Endothelial cell of umbilical vein (primary cell): ENCODE results near the gene ITGA11. TPM values are rescaled to one million over a fixed set of nuclear protein-coding genes. Genes with fewer than 3 reads are reported as not detected.

ENCODE experiments used
- BruUV-seq: library from RNA; stranded (reverse); fragments of 400-500 nt; replicated peaks from 2 replicates; lab custom pipeline; 2021; lab: Mats Ljungman, UMichigan
- CTCF ChIA-PET: fragments of 300-600, 350-600 bp; sonication (Branson Sonifier 250); formaldehyde crosslinking; loops from one replicate; lab custom pipeline; 2021; ENCODE audit warnings: antibody characterized with exemption, inconsistent platforms; lab: Charles Lee
- POLR2A ChIA-PET: fragments of 300-600, 350-600 bp; sonication (Branson Sonifier 250); formaldehyde crosslinking; loops from one replicate; lab custom pipeline; 2021; ENCODE audit warnings: antibody characterized with exemption, inconsistent platforms; lab: Charles Lee
- DNase-seq: peaks from one replicate; pipeline ENCODE4 v3.0.0-alpha.2; 2011; ENCODE audit warnings: low read depth, low spot score
- FAIRE-seq: peaks from 2 replicates; lab custom pipeline; 2011; peaks lifted over from hg19 to GRCh38; lab: Jason Lieb, UNC
- H2AFZ ChIP-seq: 2 replicates; pipeline ENCODE4 v1.6.0; 2012; ENCODE audit warnings: low read depth, low read length, control low read depth, inconsistent platforms
- H3K27ac ChIP-seq: 2 replicates; pipeline ENCODE4 v1.5.1; 2011; ENCODE audit warnings: low read depth, mild to moderate bottlenecking, control low read depth, low read length, moderate library complexity; ENCODE audit not compliant: insufficient read depth
- H3K27me3 ChIP-seq, 2 experiments: 2 replicates each; pipeline versions ENCODE4 v1.6.0 to v1.6.1; 2011; ENCODE audit warnings: low read length in 2 of 2, mixed read lengths in 1 of 2; ENCODE audit not compliant: control insufficient read depth in 2 of 2, insufficient read depth in 2 of 2
- H3K36me3 ChIP-seq, 2 experiments: 2 replicates in 1 of 2; 3 replicates in 1 of 2; pipeline ENCODE4 v1.5.1; 2011; ENCODE audit warnings: low read length in 2 of 2, mild to moderate bottlenecking in 1 of 2, moderate library complexity in 1 of 2; ENCODE audit not compliant: control insufficient read depth in 2 of 2, insufficient read depth in 2 of 2; ENCODE audit errors: extremely low read depth in 1 of 2
- H3K4me1 ChIP-seq: 3 replicates; pipeline ENCODE4 v1.5.1; 2011; ENCODE audit warnings: mild to moderate bottlenecking, low read length; ENCODE audit not compliant: control insufficient read depth, insufficient read depth; ENCODE audit errors: extremely low read depth
- H3K4me2 ChIP-seq: 2 replicates; pipeline ENCODE4 v1.6.1; 2011; ENCODE audit warnings: low read length, control low read depth, mixed read lengths; ENCODE audit not compliant: insufficient read depth
- H3K4me3 ChIP-seq, 3 experiments: fragments of 200-600 bp in 1 of 3; sonication (generic), shearing (Covaris generic) in 1 of 3; replicated peaks in 1 of 3; 2 replicates each; pipeline ENCODE4 v1.5.1; 2011 to 2016; ENCODE audit warnings: control low read depth in 3 of 3, low read length in 3 of 3, mild to moderate bottlenecking in 2 of 3, inconsistent platforms in 1 of 3, low read depth in 1 of 3, moderate library complexity in 1 of 3; ENCODE audit not compliant: insufficient read depth in 1 of 3
- H3K79me2 ChIP-seq: 2 replicates; pipeline ENCODE4 v1.6.0; 2012; ENCODE audit warnings: low read length, inconsistent platforms; ENCODE audit not compliant: control insufficient read depth, insufficient read depth
- H3K9ac ChIP-seq: replicated peaks from 2 replicates; pipeline ENCODE3; 2011; ENCODE audit warnings: low read length, control low read depth; ENCODE audit not compliant: insufficient read depth; ENCODE audit errors: extremely low read depth
- H3K9me1 ChIP-seq: replicated peaks from 3 replicates; pipeline ENCODE4 v1.6.0; 2011; ENCODE audit warnings: mild to moderate bottlenecking, low read length; ENCODE audit not compliant: control insufficient read depth, insufficient read depth; ENCODE audit errors: extremely low read depth
- H3K9me3 ChIP-seq: replicated peaks from 2 replicates; pipeline ENCODE4 v1.5.1; 2012; ENCODE audit warnings: low read length, inconsistent platforms; ENCODE audit not compliant: control insufficient read depth, insufficient read depth
- H4K20me1 ChIP-seq: replicated peaks from 2 replicates; pipeline ENCODE3; 2011; ENCODE audit warnings: mild to moderate bottlenecking, low read length; ENCODE audit not compliant: control insufficient read depth, insufficient read depth; ENCODE audit errors: extremely low read depth
- CTCF ChIP-seq, 2 donors: IDR thresholded peaks; 1 replicate in 1 of 2; 2 replicates in 1 of 2; pipeline ENCODE4 v1.5.1; 2011; ENCODE audit warnings: low read length in 2 of 2, mild to moderate bottlenecking in 2 of 2, moderate library complexity in 2 of 2, control low read depth in 1 of 2, inconsistent platforms in 1 of 2, low read depth in 1 of 2; ENCODE audit not compliant: insufficient read depth in 1 of 2; ENCODE audit errors: extremely low read depth in 1 of 2
- EZH2 ChIP-seq: IDR thresholded peaks from 2 replicates; pipeline ENCODE4 v1.6.1; 2012; ENCODE audit warnings: borderline replicate concordance, low read depth, mild to moderate bottlenecking, moderate library complexity, low read length, inconsistent platforms; ENCODE audit not compliant: severe bottlenecking
- FOS ChIP-seq: IDR thresholded peaks from 2 replicates; pipeline ENCODE4 v1.6.1; 2011; ENCODE audit warnings: mild to moderate bottlenecking, low read length, moderate library complexity, borderline replicate concordance; ENCODE audit not compliant: insufficient read depth
- GATA2 ChIP-seq: IDR thresholded peaks from 2 replicates; pipeline ENCODE4 v1.7.0; 2011; ENCODE audit warnings: low read depth, mild to moderate bottlenecking, moderate library complexity, mixed read lengths, low read length; ENCODE audit not compliant: insufficient read length, insufficient read depth
- JUN ChIP-seq: IDR thresholded peaks from 2 replicates; pipeline ENCODE4 v1.6.1; 2011; ENCODE audit warnings: borderline replicate concordance, low read depth; ENCODE audit not compliant: insufficient read length, insufficient read depth
- MYC ChIP-seq: IDR thresholded peaks from one replicate; pipeline ENCODE4 v1.6.1; 2011; ENCODE audit warnings: mild to moderate bottlenecking, low read depth, low read length
- POLR2A ChIP-seq: IDR thresholded peaks from 2 replicates; pipeline ENCODE4 v1.6.1; 2012; ENCODE audit warnings: low read depth, mild to moderate bottlenecking, control low read depth, low read length
- POLR2AphosphoS5 ChIP-seq: IDR thresholded peaks from 2 replicates; pipeline ENCODE4 v1.6.1; 2012; ENCODE audit warnings: low read depth, mild to moderate bottlenecking, control low read depth, low read length, moderate library complexity; ENCODE audit not compliant: insufficient read depth
- dilution Hi-C: fragments of 300-500 bp; cut with MboI; formaldehyde crosslinking; loops from one replicate; pipeline ENCODE4 v1.15.0; 2019; ENCODE audit warnings: low sequenced_read_pairs; ENCODE audit not compliant: extremely low pct_ligation_motif_present
- intact Hi-C: fragments of 100-400 bp; cut with micrococcal nuclease; formaldehyde crosslinking; loops from one replicate; pipeline ENCODE4 v1.10.0; 2022
- polyA plus RNA-seq, 4 experiments: library from polyadenylated mRNA; depleted of rRNA in 3 of 4; stranded (reverse) in 3 of 4; unstranded in 1 of 4; fragments of >200 nt; gene quantifications; 2 replicates each; pipeline versions ENCODE4 v1.2.1 to v1.2.3, GENCODE V29; 2011 to 2012; ENCODE audit warnings: missing spikeins in 1 of 4
- total RNA-seq: library from RNA; stranded (reverse); gene quantifications from 2 replicates; pipeline ENCODE4 v1.2.3, GENCODE V29; 2021
- TF ChIP-seq, protein P1 (sequence below): IDR thresholded peaks from 2 replicates; pipeline ENCODE4 v1.6.1; 2011; ENCODE audit not compliant: insufficient read depth, insufficient read length

The ITGA11 gene
- total and polyA plus RNA-seq, 2 donors (not counting 3 experiments of a cell fraction or from before 2014, with no cell fraction given), result 0.18 to 1.0 TPM

GRCh38 chr15:68262514-68263356, 169.2 kb downstream of the ITGA11 start:
- Histone ChIP-seq H3K9me1 (no peaks in the 10 kb centered on the region), H3K9me3 (no peaks in the 10 kb centered on the region), H4K20me1 (no peaks in the 10 kb centered on the region), H3K27me3 (peaks cover 30 to 45% of the 10 kb centered on the region in 2 experiments), H3K9ac (no peak overlapping the region), H3K4me3 (no peak overlapping the region), H3K4me1 (no peaks in the 10 kb centered on the region), H3K79me2 (no peaks in the 10 kb centered on the region), H3K4me2 (no peak overlapping the region), H3K36me3 (no peaks in the 10 kb centered on the region), H3K27ac (no peak overlapping the region), H2AFZ (no peak overlapping the region)
- dilution Hi-C loops, result no loop called here
- FAIRE-seq (no peak), DNase-seq (no peak)
- no TSS peak for BruUV-seq
- intact Hi-C loops, result no loop called here
- no peak for TF ChIP-seq GATA2
- no peak for TF ChIP-seq EZH2
- TF ChIP-seq CTCF (IDR thresholded peaks at IDR 0.05; ENCODE audit: extremely low read depth in 1 of 2, insufficient read depth in 1 of 2, low read depth in 1 of 2, low read length in 2 of 2), result no peak
- TF ChIP-seq FOS, result no peak
- no peak for TF ChIP-seq JUN
- TF ChIP-seq MYC, result no peak
- TF ChIP-seq POLR2AphosphoS5, result no peak
- TF ChIP-seq POLR2A, result no peak
- TF ChIP-seq, protein P1, sequence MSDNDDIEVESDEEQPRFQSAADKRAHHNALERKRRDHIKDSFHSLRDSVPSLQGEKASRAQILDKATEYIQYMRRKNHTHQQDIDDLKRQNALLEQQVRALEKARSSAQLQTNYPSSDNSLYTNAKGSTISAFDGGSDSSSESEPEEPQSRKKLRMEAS, result no peak
- POLR2A ChIA-PET, result no interaction called here
- CTCF ChIA-PET, result interaction anchor here (1.3 to 5.6 kb wide), 2 partner anchors 9 to 44 kb away, joined by 4 to 31 read pairs; no protein-coding TSS in a partner anchor
